ENCODE results near the gene THUMPD3.

The THUMPD3 gene

DNA sequence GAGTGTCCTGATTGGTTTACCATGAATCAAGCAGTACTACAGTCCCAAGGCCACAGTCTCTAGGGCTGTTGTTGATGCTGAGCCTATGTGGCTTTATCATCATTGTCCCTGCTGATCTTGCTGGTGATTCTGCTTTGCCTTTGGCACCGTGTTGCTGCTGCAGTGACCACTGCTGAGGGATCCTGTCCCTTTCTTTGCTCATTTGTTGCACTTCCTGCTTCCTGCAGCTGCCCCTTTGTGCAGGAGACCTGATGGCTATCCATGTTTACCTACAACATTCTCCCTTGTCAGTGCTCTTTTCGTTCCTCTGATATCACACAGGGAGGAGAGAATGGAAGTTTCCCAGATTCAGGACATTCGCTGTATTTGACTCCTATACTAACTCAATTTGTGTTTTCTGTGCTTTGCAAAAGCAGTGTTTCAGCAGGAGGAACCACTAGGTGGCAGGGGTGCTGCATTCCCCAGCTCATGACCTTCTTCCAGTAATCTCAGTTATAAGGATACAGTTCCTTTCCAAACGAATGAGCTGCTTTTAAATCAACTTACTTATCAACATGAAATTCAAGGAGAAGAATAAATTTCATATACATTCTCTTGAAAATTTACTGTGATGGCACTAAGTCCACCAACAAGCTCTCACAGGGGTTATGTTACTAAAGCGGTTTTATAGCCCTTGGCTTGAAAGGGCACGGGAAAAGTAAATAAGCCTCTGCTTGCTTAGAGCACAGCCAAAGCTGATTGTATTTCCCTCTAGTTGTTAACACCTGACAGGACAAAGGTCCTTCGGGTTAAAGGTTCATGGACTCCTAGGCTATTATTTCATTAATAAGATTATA is 9.7 kb upstream of the THUMPD3 start:
- FAIRE-seq (peak; percentile 32), DNase-seq (ENCODE audit: low spot score) (peak; percentile 38)

DNA sequence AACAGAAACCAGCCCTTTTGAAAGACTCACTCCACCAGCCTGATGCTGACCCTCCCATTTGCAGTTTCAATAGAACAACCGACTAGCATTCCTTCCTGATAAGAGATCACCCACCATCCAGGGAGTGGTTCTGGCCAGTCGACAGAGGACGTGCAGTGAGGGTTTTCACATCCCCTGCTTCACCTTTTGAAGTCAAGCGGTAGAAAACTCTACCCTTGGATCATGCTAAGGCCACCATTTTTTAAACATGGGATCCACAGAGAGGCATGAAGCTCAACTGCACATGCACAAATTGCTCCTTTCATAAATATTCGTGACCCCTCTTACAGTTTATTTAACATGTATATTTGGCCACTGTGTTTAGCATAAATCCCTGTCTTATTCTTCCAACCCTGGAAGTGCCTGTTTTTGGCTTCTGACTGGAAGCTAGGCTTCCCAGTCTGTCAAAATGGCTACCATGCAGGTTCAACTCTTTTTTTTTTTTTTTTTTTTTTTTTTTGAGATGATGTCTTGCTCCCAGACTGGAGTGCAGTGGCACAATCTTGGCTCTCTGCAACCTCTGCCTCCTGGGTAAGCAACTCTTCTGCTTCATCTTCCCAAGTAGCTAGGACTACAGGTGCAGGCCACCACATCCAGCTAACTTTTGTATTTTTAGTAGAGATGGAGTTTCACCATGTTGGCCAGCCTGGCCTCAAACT is 1.0 kb upstream of the THUMPD3 start:
- no peak for DNase-seq (ENCODE audit: low spot score)
- no peak for FAIRE-seq

DNA sequence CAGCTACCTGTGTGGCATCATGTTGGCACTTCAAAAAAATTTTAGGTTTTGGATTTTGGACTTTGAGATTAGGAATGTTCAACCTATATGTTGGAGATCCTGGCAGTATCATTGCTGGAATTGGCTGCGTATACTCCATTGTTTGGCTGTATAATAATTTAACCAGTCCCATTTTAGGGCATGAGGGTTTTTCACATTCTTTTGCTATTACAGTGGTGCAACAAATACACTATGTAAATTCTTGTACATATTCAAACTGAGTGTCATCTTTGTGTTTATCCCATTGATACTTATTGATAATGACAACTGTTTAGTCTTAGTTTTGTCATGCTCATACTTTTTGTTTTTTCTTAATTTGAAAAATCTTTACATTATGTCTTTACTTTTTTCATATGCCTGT is 6.7 kb downstream of the THUMPD3 start:
- DNase-seq (ENCODE audit: low spot score) (no peak), FAIRE-seq (no peak)

DNA sequence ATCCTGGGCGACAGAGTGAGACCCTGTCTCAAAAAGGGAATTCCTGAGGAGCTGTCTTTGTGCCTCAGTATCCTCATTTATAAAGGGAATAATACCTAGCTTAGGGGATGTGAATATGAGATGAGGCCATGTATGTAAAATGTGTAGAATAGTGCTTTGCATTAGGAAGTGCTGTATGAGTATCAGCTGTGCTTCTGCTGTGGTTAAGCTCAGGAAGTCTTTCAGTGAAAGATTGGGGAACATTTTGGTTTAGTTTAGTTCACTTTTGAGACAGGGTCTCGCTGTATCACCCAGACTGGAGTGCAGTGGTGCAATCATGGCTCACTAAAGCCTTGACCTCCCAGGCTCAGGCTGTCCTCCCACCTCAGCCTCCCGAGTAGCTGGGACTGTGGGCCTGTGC is 10.6 kb downstream of the THUMPD3 start:
- DNase-seq (ENCODE audit: low spot score): no peak
- FAIRE-seq: no peak

DNA sequence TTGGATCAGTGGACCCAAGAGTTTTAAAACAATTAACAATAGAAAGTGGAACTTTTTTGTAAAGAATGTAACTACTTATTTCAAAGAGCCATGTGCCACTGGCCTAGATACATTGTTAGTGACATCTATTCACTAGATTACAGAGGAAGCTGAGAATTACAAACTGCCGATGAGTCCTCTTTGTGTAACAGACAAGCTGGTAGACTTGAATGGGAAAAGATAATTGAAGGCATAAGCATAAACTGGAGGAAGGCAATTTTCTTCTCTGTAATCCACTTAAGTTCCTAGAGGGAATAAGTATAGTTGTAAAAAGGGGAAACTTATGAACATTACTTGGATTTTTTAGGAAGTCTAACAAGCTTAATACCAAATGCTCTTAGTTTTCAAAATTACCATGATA is 15.1 kb downstream of the THUMPD3 start:
- DNase-seq (ENCODE audit: low spot score) (no peak), FAIRE-seq (no peak)

DNA sequence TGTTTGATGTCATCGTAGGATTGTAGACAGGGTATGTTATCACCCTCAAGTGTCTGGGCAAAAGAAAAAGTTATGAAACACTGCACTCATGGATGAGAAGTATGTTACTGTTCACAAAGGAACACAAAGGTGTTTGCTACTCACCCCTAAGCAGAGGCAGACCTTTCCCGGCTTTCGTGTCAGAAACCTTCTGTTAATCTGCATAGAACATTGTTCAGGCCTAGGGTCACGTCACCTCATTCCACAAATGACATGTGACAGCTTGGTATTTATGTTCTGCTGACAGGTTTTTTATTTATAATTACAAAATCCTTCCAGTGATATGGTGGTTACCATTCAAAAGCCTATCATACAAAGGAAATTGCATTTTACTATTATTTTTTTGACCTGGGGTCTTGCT is 16.5 kb downstream of the THUMPD3 start:
- no peak for DNase-seq (ENCODE audit: low spot score)
- no peak for FAIRE-seq

DNA sequence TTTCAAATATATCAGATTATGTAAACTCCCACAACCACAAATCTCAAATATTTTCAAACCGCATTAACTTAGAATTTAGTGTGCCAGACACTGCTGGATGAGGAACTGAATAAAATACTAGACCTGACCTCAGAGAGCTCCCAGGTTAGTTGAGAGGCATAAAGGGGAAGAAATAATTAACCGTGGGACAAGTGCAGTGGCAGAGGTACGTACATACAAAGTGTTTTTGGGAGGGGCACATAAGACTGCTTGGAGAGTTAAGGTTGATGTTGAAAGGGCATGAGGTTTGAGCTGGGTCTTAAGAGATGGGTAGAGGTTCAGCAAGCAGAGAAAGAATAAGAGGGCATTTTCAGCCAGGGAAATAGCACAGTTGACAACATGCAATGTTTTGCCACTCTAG is 17.2 kb downstream of the THUMPD3 start:
- DNase-seq (ENCODE audit: low spot score): no peak
- no peak for FAIRE-seq

DNA sequence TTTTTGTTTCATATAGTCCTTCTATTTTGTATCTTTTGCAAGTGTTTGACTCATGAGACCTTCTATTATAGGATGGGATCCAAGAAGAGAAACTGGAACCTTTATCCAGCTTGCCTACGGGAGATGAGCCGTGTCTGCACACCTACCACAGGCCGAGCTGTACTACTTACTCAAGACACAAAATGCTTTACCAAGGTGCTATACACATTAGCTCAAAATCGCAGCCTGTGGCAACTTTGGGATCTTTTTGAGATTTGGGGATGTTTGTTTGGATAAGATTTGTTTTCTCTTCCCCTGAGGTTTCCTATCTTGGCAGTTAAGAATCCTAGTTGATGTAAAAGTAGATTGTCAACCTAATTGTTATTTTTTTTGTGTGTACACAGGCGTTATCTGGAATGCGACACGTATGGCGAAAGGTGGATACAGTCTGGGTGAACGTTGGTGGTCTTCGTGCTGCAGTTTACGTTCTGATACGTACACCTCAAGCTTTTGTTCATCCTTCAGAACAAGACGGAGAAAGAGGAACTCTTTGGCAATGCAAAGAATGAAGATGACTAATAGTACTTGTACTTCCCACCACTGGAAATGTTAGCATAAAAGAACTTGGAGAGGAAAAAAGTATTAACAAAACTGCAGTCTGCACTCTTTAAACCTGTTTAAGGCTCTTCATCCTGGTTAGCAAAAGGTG is 21.4 kb downstream of the THUMPD3 start:
- DNase-seq (ENCODE audit: low spot score) (no peak), FAIRE-seq (no peak)

DNA sequence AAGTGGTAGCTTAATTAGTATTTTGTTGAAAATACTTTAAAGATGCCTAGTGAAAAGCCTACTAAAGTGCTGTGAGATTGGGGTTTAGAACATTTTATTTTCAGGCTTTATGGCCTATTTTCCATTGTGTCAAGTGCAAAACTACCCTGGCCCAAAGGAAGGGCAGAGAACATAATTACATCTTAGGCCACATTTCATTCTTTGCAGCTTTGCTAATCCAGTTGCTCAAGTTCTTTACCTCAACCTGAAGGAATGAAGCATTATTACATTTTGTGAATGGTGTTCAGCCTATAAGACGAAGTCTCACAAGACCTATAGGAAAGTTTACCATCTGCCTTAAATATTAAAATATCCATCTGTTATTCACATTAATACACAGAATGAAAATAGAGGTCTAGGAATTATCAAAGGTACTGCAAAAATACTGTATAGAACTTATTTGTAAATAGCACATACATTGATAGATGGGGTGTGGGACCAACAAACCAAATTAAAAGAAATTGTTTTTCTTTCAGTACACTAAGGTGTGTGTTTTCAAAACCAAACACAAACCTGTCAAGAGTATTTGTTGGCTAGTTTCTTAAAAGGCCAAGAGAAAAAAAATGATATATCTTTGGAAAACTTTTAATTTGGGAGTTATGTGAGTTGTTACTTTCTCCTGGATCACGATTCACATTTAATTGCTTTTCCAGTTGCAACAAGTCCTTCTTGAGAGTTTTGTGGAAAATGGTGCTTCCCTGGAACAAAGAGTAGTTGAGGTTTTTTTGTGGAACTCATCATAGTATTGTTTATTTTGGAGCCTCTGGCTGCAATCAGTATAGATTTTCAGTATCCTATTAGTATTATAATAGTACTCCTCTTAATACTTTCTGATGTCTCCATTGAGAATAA is 22.6 kb downstream of the THUMPD3 start:
- DNase-seq (ENCODE audit: low spot score) (no peak), FAIRE-seq (no peak)

DNA sequence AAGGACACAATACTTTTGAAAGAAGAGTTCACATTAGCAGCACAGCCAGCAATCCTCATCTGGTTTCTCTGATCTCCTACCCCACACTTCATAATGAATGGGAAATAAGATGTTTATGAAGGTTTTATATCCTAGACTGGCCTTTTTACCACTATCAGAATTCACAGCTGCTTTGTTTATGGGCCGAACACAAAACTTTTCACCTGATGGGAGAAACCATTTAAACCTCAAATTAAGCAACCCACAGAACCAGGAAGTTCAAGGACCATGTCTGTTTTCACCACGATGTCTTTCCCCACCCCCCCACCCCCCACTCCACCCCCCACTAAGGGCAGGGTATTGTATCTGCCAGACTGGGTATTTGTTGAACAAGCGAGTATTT is 23.2 kb downstream of the THUMPD3 start:
- DNase-seq (ENCODE audit: low spot score): no peak
- FAIRE-seq: no peak

DNA sequence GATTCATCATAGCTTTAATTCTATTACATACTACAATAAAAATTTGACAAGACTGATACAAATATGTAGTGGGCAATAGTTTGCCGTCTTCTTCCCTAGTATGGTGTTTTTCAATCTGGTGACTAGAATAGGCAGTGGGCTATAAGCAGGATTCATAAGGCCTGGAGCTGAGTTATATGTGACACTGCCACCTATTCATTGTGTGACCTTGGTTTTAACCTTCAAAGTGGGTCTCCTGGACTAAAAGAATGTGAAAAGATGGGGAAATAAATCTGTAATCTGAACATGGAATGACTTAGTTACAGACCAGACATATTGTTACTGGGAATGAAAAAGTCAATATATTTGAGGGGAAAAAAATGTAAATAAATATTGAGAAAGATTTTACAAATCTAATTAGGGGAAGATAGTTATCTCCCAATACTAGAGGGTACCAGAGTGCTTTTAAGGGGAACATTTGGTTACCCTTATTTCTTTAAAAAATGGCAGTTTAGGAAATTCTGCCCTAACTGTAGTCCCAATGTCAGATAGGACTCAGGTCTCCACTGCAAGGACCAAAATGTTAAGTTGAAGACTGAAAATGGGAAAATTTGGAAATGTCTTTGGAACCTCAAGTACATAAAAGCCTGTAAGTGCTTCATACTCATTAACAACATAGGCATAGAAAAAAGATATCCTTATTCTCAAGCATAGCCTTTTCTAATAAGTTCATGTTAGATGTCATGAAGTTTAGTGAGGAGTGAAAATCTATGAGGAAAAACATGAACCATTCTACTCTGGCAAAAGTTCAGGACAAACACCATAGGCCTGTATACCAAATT is 23.9 kb downstream of the THUMPD3 start:
- FAIRE-seq: no peak
- no peak for DNase-seq (ENCODE audit: low spot score)

DNA sequence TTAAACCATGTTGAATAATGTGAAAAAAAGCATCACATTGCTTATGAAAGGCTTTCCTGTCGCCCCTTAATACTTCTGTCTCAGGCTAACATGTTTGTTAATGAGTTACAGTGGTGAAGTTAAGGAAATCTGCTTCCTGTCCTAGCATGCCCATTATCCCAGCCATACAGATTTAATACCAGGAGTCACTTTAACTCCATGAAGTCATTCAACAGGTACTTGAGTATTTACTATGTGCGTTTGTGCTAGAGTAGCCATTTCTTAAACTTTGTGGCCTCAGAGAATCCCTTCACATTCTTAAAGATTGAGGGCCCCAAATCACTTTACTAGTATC is 24.4 kb downstream of the THUMPD3 start:
- FAIRE-seq (no peak), DNase-seq (ENCODE audit: low spot score) (no peak)

DNA sequence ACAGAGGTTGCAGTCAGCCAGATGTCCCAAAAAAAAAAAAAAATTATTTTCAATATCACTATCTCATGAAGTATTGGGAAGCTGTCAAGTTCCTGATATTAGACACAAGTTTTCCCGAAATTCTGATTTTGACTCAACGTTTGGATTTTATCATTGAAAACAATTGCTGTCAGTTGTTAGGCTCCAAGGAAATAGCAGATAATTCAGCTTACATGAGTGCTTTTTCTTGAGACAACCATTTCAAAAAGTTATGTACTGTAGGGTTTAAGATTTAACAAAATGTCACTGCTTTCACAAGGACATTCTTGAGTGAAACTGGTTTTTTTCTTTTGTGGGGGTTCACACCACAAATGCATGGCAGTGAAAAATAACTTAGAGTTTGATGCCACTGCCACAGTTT is 25.3 kb downstream of the THUMPD3 start:
- DNase-seq (ENCODE audit: low spot score) (no peak), FAIRE-seq (no peak)

DNA sequence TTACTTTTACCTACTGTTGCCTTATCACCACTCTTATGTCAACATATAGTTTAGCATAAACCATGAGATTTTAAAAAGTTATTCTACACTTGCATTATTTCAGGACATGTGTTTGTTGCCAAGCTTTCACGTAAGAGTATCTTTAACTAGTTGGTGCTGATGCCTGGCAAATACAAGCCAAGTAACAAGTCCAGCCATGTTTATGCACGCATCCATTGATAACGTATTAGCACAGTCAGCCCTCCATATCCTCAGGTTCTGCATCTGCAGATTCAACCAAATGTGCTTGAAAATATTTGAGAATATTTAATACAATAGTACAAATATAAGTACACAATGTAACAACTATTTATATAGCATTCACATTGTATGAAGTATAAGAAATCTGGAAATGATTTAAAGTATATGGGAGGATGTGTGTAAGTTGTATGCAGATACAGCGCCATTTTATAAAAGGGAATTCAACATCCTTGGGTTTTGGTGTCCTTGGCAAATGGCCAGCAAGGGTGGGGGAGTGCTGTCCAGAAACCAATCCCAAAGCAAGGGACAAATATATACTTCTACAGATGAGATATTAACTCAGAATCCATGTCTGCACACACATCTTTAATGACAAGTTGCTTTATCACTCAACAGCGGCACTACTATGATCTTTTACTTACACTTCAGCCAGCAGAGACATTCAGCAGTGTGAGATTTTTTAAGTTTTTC is 25.9 kb downstream of the THUMPD3 start:
- DNase-seq (ENCODE audit: low spot score): no peak
- FAIRE-seq: no peak

DNA sequence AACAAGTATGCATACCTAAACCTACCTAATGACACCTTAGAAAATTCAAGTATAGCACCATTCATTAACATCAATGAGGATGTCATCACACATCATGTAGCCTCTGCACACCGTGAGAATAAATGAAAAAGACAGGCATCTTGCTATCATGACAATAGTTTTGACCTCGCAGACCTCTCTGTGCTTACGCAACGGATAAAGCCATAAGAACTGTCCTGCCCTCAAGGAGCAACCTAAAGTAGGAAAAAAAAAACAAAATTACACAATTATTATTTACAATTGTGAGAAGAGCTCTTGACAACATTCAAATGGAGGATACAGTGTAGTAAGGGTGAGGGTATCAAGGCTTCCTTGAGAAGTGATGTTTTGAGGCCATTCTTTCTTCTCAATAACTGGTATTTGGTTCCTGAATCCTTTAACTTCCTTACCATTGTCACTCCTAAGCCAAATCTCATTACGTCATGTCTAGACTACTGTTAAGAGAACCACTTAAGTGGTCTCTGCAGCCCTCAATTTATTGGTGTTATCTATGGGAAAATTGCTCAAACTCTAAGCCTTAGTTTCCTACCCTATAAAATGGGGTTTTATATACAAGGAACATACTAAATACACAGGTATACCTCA is 27.5 kb downstream of the THUMPD3 start:
- FAIRE-seq: no peak
- no peak for DNase-seq (ENCODE audit: low spot score)

DNA sequence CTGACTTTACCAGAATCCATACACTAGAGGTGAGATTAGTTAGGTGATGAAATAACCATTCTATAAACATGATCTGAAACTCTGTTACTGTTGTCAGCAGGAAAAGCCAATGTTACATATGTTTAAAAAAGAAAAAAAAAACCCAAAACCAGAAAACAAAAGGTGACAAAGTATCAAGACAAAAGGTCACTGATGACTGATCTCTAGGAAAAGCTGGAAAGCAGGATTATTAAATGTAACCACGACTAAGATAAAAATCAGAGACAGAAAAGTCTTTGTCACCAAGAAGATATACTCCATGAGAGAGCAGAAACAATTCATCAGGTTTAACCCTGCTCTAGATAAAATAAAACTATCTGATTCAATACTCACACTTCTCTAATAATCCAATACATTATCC is 29.2 kb downstream of the THUMPD3 start:
- FAIRE-seq (no peak), DNase-seq (ENCODE audit: low spot score) (no peak)

DNA sequence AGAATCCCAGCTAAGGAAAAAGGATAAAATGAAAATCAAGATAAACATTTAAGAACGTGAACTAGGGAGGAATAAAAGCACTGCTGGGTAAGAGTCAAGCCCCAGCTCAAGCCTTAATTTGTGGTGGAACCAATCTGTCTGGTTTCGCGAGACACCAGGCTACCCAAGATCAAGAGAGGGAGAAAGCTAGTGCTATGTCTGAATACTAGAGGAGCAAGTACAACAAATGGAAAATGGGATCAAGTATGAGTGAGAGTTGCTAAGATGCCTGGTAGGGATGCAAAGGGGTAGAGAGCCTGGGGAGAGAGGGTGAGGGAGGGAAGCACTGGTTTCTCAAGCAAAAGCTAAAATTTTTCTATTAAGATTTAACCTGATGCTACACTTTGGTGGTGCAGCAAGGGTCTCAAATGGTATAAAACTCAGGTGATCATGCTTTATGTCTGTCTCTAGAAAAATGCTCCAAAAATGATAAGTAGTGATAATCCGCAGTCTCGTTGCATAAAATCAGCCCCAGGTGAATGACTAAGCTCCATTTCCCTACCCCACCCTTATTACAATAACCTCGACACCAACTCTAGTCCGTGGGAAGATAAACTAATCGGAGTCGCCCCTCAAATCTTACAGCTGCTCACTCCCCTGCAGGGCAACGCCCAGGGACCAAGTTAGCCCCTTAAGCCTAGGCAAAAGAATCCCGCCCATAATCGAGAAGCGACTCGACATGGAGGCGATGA is 32.9 kb downstream of the THUMPD3 start:
- DNase-seq (ENCODE audit: low spot score) (no peak), FAIRE-seq (no peak)

DNA sequence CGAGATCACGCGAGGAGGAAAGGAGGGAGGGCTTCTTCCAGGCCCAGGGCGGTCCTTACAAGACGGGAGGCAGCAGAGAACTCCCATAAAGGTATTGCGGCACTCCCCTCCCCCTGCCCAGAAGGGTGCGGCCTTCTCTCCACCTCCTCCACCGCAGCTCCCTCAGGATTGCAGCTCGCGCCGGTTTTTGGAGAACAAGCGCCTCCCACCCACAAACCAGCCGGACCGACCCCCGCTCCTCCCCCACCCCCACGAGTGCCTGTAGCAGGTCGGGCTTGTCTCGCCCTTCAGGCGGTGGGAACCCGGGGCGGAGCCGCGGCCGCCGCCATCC is 33.4 kb downstream of the THUMPD3 start:
- FAIRE-seq: peak; percentile 2

More for the DNA sequence above, 33.4 kb downstream of the THUMPD3 start:
- peak; percentile 88 for DNase-seq (ENCODE audit: low spot score)
